GM18519 (cell line): ENCODE data around the gene NCMAP.
"Not testable (repeated sequence)": the region's sequence is repeated elsewhere in the genome, so short reads cannot be mapped to it uniquely, and the experiment has no call there.

Experiments
- ATAC-seq: cut with Tn5 transposase; IDR thresholded peaks from one replicate; pipeline ENCODE4 v1.9.1; 2021; ENCODE audit warnings: mild to moderate bottlenecking, moderate library complexity; ENCODE audit not compliant: unreplicated experiment, low FRiP score

NCMAP gene, protein sequence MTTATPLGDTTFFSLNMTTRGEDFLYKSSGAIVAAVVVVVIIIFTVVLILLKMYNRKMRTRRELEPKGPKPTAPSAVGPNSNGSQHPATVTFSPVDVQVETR

GRCh38 chr1:24555591-24556413 is at the start of gene NCMAP:
Gene NCMAP, plus strand, starts transcription at chr1:24556087. Its CDS starts 39,344 bp downstream, at chr1:24595431.
- ATAC-seq = no peak

DNA sequence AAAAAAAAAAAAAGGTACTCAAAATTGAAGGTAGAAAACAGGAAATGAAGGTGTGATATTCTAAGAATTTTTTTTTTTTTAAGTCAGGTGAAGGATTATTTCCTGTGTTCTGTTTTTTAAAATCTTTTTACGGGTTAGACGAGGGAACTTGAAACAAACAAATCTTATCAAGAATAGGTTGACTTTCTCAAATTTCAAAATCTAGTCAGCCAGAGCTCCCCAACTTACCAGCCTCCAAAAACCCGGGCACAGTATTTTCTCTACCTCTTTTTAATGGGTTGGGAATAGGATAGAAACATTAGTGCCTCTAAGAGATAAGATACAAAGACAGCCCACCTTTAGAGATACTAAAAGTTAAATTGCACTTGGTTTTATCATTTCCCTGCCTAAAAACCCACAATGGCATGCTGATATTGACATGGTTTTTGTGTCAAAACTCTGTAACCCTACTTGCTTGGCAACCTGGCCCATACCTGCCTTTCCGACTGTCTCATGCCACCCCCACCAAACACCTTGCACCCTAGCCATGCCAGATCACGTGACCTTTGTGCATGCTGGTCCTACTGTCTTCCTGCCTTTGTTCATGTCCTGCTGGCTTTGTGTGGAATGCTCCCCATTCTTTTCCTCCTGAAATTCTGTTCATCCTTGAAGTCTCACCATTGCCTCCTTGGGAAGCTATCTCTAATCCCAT is 49.1 kb upstream of the NCMAP start:
- ATAC-seq = no peak

DNA sequence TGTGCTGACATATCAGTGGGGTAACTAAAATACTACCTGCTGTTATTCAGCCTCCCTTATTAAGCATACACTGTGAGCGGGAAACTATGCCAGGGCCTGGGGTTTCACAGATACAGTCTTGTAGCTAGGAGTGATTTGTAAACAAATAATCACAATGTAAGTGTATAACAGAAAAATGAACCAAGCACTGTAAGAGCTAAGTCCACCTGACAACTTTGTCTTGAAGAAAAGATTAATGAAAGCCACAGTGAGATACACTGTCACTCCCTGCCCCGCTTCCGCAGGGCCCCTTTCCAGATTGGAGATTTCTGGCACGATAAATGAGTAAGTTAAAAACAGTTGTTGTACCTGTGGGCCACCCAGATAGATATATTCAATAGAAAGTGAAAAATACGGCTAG is 48.5 kb upstream of the NCMAP start:
- no peak for ATAC-seq

- ATAC-seq = no peak
Observed at GRCh38 chr1:24508911-24509310, 47.0 kb upstream of the NCMAP start.

DNA sequence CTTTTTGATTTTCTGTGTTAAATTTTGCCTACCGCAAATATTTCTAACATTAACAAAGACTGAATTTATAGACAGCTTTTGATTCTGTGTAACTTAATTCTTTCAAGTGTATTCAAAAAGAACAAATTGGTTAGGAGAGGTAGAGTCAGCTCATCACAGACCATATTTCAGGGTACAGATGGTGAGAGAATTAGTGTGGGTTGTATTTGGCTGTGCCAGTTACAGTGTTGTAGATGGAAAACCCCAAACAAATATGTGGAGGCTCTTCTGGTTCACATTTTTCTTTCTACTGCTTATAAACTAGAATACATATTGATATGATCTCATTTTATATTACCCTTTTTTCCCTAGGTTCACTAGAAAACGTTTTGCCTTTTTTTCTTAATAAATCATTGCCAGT is 42.2 kb upstream of the NCMAP start:
- ATAC-seq = no peak

- ATAC-seq = no peak
Observed at GRCh38 chr1:24514946-24515345, 40.9 kb upstream of the NCMAP start.

DNA sequence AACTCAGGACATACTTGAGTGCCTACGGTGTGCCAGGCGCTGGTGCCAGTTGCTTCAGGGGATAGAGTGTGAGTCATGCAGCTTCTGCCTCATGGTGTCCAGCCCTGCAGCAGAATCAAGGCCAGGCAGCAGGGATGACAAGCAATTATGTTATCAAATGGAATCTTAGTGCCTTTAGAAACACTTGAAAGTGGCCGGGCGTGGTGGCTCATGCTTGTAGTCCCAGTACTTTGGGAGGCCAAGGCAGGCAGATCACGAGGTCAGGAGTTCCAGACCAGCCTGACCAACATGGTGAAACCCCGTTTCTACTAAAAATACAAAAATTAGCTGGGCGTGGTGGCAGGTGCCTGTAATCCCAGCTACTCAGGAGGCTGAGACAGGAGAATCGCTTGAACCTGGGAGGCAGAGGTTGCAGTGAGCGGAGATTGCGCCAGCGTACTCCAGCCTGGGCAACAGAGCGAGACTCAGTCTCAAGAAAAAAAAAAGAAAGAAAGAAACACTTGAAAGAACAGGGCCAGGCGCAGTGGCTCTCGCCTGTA is 40.1 kb upstream of the NCMAP start:
- ATAC-seq = not testable (repeated sequence)

DNA sequence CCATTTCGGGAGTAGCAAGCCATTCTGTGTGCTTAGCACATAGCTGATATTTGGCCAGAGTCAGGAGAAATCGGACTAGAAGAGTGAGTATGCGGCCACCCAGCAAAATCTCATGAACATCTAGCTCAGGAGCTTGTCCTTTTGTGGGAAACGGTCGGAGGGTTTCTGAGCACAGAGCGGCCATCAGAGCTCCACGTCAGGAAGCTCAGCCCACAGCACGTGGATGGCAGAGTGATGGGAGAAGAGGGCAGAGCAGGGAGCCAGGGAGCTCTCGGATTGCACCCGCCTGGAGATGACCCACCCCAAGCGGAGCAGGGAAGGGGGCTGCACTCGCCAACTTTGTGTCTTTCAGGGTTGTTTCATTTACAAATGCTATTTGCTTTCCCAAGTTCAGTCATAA is 39.4 kb upstream of the NCMAP start:
- no peak for ATAC-seq

DNA sequence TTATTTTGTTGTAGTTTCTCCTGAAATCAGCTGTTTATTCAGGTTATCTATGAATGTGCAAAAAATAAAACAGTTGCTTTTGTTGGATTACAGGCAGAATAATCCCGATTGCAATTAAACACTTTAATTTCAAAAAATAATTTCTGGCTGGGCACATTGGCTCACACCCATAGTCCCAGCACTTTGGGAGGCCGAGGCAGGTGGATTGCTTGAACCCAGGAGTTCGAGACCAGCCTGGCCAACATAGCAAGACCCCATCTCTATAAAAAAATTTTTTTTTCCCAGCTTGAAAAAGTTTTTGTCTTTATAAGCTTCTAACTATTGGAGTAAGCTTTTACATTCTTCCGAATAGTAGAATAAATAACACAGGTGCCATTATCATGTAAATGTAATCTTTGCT is 38.0 kb upstream of the NCMAP start:
- ATAC-seq = no peak

DNA sequence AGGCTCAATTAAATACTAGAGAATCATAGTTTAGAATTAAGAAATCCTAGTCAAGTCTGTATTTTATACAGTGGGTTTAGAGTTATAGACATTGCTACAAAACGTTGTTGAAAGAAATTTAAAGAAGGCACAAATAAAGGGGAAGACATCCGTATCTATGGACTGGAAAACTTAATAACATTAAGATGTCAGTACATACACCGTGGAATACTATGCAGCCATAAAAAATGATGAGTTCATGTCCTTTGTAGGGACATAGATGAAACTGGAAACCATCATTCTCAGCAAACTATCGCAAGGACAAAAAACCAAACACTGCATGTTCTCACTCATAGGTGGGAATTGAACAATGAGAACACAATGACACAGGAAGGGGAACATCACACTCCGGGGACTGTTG is 35.6 kb upstream of the NCMAP start:
- ATAC-seq = not testable (repeated sequence)

GRCh38 chr1:24525606-24526005 is 30.3 kb upstream of the NCMAP start:
- no peak for ATAC-seq

GRCh38 chr1:24526045-24526444 is 29.8 kb upstream of the NCMAP start:
- ATAC-seq = no peak

DNA sequence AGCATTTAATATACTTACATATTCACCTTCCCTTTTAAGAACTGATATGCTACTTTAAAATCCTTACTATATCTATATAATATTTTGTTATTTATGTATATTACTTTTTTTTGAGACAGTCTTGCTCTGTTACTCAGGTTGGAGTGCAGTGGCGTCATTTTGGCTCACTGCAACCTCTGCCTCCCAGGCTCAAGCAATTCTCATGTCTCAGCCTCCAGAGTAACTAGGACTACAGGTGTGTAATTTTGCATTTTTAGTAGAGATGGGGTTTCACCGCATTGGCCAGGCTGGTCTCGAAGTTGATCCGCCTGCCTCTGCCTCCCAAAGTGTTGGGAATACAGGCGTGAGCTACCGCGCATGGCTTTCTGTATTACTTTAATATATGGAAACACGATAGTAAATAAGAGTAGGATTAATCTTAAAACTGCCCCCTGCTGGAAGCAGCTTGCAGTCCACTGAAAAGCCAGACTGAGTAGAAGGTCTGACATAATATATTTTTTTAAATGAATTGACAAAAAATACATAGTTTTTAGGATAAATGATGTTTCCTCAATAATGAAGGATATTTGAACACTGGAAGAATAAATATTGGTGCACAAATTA is 28.8 kb upstream of the NCMAP start:
- no peak for ATAC-seq

- ATAC-seq = no peak
Observed at GRCh38 chr1:24528744-24529143, 27.1 kb upstream of the NCMAP start.

- not testable (repeated sequence) for ATAC-seq
Observed at GRCh38 chr1:24529292-24529691, 26.6 kb upstream of the NCMAP start.

GRCh38 chr1:24535021-24535424 is 20.9 kb upstream of the NCMAP start:
- ATAC-seq = no peak

GRCh38 chr1:24535778-24536177 is 20.1 kb upstream of the NCMAP start:
- ATAC-seq = no peak

DNA sequence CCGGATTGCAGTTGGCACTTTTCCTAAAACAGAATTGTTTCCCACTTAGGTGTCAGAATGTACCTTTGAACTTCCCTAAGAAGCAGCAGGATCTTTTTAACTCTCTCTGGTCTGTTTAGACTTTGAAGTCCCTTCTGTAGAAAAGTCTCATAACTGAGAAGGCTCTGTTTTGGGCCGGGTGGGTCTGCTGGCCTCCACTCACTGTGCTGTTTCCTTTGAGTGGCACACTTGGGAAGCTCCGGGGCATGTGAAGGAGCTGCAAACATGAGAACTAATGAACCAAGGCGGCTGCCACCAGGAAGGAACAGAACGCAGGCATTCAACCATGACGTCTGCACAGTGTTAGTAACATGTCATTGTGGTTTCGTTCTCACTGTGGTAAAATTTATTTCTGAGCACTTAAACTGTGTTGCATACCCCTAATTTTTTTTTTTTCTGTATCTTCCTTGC is 19.5 kb upstream of the NCMAP start:
- no peak for ATAC-seq

GRCh38 chr1:24540051-24540905 is 15.6 kb upstream of the NCMAP start:
- ATAC-seq = no peak
